Body of pancreas (tissue), 4 donors: ENCODE measurements around the gene NCK1. TPM values are rescaled to one million over a fixed set of nuclear protein-coding genes. Genes with fewer than 3 reads are reported as not detected.
A peak's percentile ranks its signal among the peaks of the same experiment; 100 is the strongest.

ENCODE experiments used
- ATAC-seq: fragments of 150-250 bp; one replicate; pipeline ENCODE4 v1.9.1; 2016
- DNase-seq, 4 donors: peaks; one replicate each; pipeline ENCODE4 v3.0.0-alpha.2; 2019
- H3K27ac ChIP-seq, 4 donors: fragments of 200-600 bp; sonication (generic); 1 replicate in 3 of 4; 2 replicates in 1 of 4; pipeline versions ENCODE4 v1.5.1 to v1.6.1; 2016 to 2019; ENCODE audit warnings: mild to moderate bottlenecking in 1 of 4, mixed read lengths in 1 of 4, moderate library complexity in 1 of 4
- H3K27me3 ChIP-seq, 2 donors: fragments of 200-600 bp; sonication (generic); one replicate each; pipeline ENCODE4 v1.6.0; 2016; ENCODE audit warnings: mild to moderate bottlenecking in 1 of 2
- H3K36me3 ChIP-seq, 2 donors: fragments of 200-600 bp; sonication (generic); replicated peaks in 1 of 2; 2 replicates each; pipeline ENCODE4 v1.5.1; 2016; ENCODE audit warnings: low read depth in 2 of 2; ENCODE audit not compliant: insufficient read depth in 1 of 2
- H3K4me1 ChIP-seq: fragments of 200-600 bp; sonication (generic); one replicate; pipeline ENCODE4 v1.6.0; 2016
- H3K4me3 ChIP-seq, 2 donors: fragments of 200-600 bp; sonication (generic); 1 replicate in 1 of 2; 2 replicates in 1 of 2; pipeline ENCODE4 v1.5.1; 2016 to 2019
- H3K9me3 ChIP-seq, 3 donors: fragments of 200-600 bp; sonication (generic); 1 replicate in 2 of 3; 2 replicates in 1 of 3; pipeline ENCODE4 v1.5.1; 2016
- POLR2A ChIP-seq, 3 donors: fragments of 450-650 bp; IDR thresholded peaks; one replicate each; pipeline ENCODE4 v1.6.1; 2016; ENCODE audit warnings: antibody characterized with exemption in 3 of 3, mild to moderate bottlenecking in 2 of 3
- WGBS, 2 donors: methylation state at CpG; one replicate each; pipeline ENCODE4 v1.1.5; 2017; 5-methylcytosine and 5-hydroxymethylcytosine counted together
- intact Hi-C: fragments of 100-400 bp; cut with DNase I; formaldehyde crosslinking; loops from one replicate; pipeline ENCODE4 v1.15.1; 2023
- total RNA-seq, 2 donors: library from RNA; depleted of rRNA; stranded (reverse); fragments of >200 nt; gene quantifications; one replicate each; pipeline ENCODE4 v1.1.0, GENCODE V29; 2016
- TF ChIP-seq, protein P1 (sequence below), 7 experiments: fragments of 450-650 bp in 4 of 7; fragments of 200-600 bp in 3 of 7; sonication (generic) in 3 of 7; IDR thresholded peaks; one replicate each; pipeline ENCODE4 v1.5.1; 2016 to 2019; ENCODE audit warnings: antibody characterized with exemption in 7 of 7

Gene NCK1
- total RNA-seq, 2 donors from 2014 or later: 19.4 to 20.0 TPM

DNA sequence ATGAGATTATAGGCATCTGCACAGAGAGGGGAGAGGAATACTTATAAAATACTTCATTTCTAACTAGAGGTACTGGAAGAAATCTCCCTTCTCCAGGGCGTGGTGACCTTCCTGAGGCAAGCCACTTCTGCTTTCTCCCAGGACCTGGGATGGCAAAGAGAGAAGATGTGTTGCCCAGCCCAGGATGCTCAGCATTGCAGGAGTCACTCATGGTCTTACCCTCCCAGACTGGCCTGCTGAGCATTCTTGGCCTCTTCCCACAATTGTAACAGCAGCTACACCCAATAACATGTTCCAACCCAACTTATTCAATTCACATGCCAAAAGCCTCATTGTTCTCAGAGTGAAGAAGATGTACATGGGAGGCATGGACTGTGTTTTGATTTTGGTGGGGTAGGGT, 133.6 kb downstream of the NCK1 start:
- peak overlapping the region; percentile 46 to 85 (median 80) for H3K27ac ChIP-seq
- H3K4me3 ChIP-seq: no peak overlapping the region
- no peak for TF ChIP-seq POLR2A (IDR thresholded peaks at IDR 0.05)
- TF ChIP-seq, protein P1, sequence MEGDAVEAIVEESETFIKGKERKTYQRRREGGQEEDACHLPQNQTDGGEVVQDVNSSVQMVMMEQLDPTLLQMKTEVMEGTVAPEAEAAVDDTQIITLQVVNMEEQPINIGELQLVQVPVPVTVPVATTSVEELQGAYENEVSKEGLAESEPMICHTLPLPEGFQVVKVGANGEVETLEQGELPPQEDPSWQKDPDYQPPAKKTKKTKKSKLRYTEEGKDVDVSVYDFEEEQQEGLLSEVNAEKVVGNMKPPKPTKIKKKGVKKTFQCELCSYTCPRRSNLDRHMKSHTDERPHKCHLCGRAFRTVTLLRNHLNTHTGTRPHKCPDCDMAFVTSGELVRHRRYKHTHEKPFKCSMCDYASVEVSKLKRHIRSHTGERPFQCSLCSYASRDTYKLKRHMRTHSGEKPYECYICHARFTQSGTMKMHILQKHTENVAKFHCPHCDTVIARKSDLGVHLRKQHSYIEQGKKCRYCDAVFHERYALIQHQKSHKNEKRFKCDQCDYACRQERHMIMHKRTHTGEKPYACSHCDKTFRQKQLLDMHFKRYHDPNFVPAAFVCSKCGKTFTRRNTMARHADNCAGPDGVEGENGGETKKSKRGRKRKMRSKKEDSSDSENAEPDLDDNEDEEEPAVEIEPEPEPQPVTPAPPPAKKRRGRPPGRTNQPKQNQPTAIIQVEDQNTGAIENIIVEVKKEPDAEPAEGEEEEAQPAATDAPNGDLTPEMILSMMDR (IDR thresholded peaks at IDR 0.05): no peak
- H3K9me3 ChIP-seq: no peaks in the 10 kb centered on the region
- intact Hi-C loops: no loop called here
- no peak for ATAC-seq
- H3K27me3 ChIP-seq: no peaks in the 10 kb centered on the region
- DNase-seq: no peak
- no peaks in the 10 kb centered on the region for H3K36me3 ChIP-seq
- H3K4me1 ChIP-seq: peaks cover 19% of the 10 kb centered on the region
- WGBS, 2 donors: 80% methylated on average over 1 of the region's 1 CpG; no CpG with 5 or more reads in 1 of the 2 donors

Other genes starting within 250 kb of the NCK1 start
- 10 to 100 TPM; 26.2 to 28.3 TPM for gene STAG1, start 109.8 kb upstream of the NCK1 start, total RNA-seq
- 1 to 10 TPM; 7.3 to 7.8 TPM for gene SLC35G2, start 43.1 kb upstream of the NCK1 start, total RNA-seq
- gene IL20RB, start 95.8 kb downstream of the NCK1 start, total RNA-seq: under 1 TPM in 1 of 2 donors, not detected in 1; 0.52 TPM